SU-DHL-6 (cell line): ENCODE measurements around the gene GIMD1.

Experiments used
- H2AFZ ChIP-seq: fragments of 200-600 bp; sonication (generic); 2 replicates; pipeline ENCODE4 v1.6.1; 2014; ENCODE audit warnings: low read depth, mild to moderate bottlenecking, moderate library complexity, mixed read lengths, antibody characterized with exemption, low read length; ENCODE audit not compliant: severe bottlenecking
- H3F3A ChIP-seq: fragments of 200-600 bp; shearing (Covaris generic); 2 replicates; pipeline ENCODE4 v1.6.0; 2016; ENCODE audit warnings: antibody characterized with exemption, mild to moderate bottlenecking; ENCODE audit not compliant: insufficient read depth
- H3K27ac ChIP-seq: fragments of 200-600 bp; sonication (generic); 2 replicates; pipeline ENCODE4 v1.5.1; 2016; ENCODE audit warnings: low read depth, mild to moderate bottlenecking, low read length, moderate library complexity, mixed read lengths
- H3K27me3 ChIP-seq: fragments of 200-600 bp; sonication (generic), shearing (Covaris generic); 2 replicates; pipeline ENCODE4 v1.6.0; 2014; ENCODE audit warnings: mild to moderate bottlenecking, low read length
- H3K36me3 ChIP-seq: fragments of 200-600 bp; sonication (generic); 2 replicates; pipeline ENCODE4 v1.6.1; 2014; ENCODE audit warnings: mild to moderate bottlenecking, low read length, mixed read lengths
- H3K4me2 ChIP-seq: fragments of 300-600, 200-600 bp; shearing (Covaris generic), sonication (generic); 2 replicates; pipeline ENCODE4 v1.6.0; 2014; ENCODE audit warnings: low read length, low read depth, mild to moderate bottlenecking; ENCODE audit not compliant: poor library complexity, severe bottlenecking
- H3K4me3 ChIP-seq: fragments of 200-600 bp; sonication (generic); 2 replicates; pipeline ENCODE4 v1.5.1; 2014; ENCODE audit warnings: antibody characterized with exemption, low read length, mild to moderate bottlenecking, mixed read lengths; ENCODE audit not compliant: insufficient read depth, poor library complexity, severe bottlenecking
- H3K79me2 ChIP-seq: fragments of 200-600 bp; sonication (generic); 2 replicates; pipeline ENCODE4 v1.6.1; 2014; ENCODE audit warnings: mild to moderate bottlenecking, low read length, moderate library complexity; ENCODE audit not compliant: insufficient read depth
- H3K9ac ChIP-seq: fragments of 200-600 bp; sonication (generic); 2 replicates; pipeline ENCODE4 v1.7.0; 2014; ENCODE audit warnings: mild to moderate bottlenecking, low read length
- H3K9me2 ChIP-seq: fragments of 200-600 bp; sonication (generic); replicated peaks from 2 replicates; pipeline ENCODE4 v1.6.1; 2014; ENCODE audit warnings: low read length; ENCODE audit not compliant: insufficient read depth
- H3K9me3 ChIP-seq: fragments of 200-600 bp; sonication (generic); 2 replicates; pipeline ENCODE4 v1.6.1; 2014; ENCODE audit warnings: low read length, mixed read lengths; ENCODE audit not compliant: insufficient read depth
- H4K20me1 ChIP-seq: fragments of 200-600 bp; sonication (generic); 2 replicates; pipeline ENCODE4 v1.6.1; 2014; ENCODE audit warnings: low read depth, mild to moderate bottlenecking, antibody characterized with exemption, low read length, moderate library complexity, mixed read lengths
- EZH2phosphoT487 ChIP-seq: fragments of 200-600 bp; sonication (generic), shearing (Covaris generic); conservative IDR thresholded peaks from 2 replicates; pipeline ENCODE4 v1.6.1; 2018; ENCODE audit warnings: mild to moderate bottlenecking, antibody characterized with exemption, low read length, moderate library complexity, mixed read lengths
- TF ChIP-seq, protein P1 (sequence below): fragments of 200-600 bp; sonication (generic); IDR thresholded peaks from one replicate; pipeline ENCODE4 v1.5.1; 2017; ENCODE audit warnings: antibody characterized with exemption, mild to moderate bottlenecking, low read length, moderate library complexity; ENCODE audit not compliant: insufficient read depth, poor library complexity, severe bottlenecking

GIMD1 gene

GRCh38 chr4:106336618-106337017 lies 32.0 kb downstream of the GIMD1 start:
- Histone ChIP-seq H3K4me2 (no peak overlapping the region), H3F3A (no peaks in the 10 kb centered on the region), H3K9ac (no peak overlapping the region), H4K20me1 (no peaks in the 10 kb centered on the region), H3K79me2 (0 out of 2 replicates have a peak, but pooled peaks cover 5% of the 10 kb centered on the region), H3K4me3 (no peak overlapping the region), H3K9me2 (no peaks in the 10 kb centered on the region), H3K9me3 (no peaks in the 10 kb centered on the region), H3K36me3 (no peaks in the 10 kb centered on the region), H3K27ac (no peak overlapping the region), H2AFZ (no peak overlapping the region), H3K27me3 (no peaks in the 10 kb centered on the region)
- no peak for TF ChIP-seq EZH2phosphoT487
- TF ChIP-seq, protein P1, sequence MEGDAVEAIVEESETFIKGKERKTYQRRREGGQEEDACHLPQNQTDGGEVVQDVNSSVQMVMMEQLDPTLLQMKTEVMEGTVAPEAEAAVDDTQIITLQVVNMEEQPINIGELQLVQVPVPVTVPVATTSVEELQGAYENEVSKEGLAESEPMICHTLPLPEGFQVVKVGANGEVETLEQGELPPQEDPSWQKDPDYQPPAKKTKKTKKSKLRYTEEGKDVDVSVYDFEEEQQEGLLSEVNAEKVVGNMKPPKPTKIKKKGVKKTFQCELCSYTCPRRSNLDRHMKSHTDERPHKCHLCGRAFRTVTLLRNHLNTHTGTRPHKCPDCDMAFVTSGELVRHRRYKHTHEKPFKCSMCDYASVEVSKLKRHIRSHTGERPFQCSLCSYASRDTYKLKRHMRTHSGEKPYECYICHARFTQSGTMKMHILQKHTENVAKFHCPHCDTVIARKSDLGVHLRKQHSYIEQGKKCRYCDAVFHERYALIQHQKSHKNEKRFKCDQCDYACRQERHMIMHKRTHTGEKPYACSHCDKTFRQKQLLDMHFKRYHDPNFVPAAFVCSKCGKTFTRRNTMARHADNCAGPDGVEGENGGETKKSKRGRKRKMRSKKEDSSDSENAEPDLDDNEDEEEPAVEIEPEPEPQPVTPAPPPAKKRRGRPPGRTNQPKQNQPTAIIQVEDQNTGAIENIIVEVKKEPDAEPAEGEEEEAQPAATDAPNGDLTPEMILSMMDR, result no peak

- no peak for TF ChIP-seq EZH2phosphoT487
- TF ChIP-seq, protein P1, result no peak
- Histone ChIP-seq H3K9ac (no peak overlapping the region), H3F3A (no peaks in the 10 kb centered on the region), H3K4me2 (no peak overlapping the region), H3K9me2 (no peaks in the 10 kb centered on the region), H3K9me3 (no peaks in the 10 kb centered on the region), H3K36me3 (peaks cover 2% of the 10 kb centered on the region; the same call in 1 of the 2 replicates), H3K27ac (no peak overlapping the region), H2AFZ (no peak overlapping the region), H3K79me2 (no peaks in the 10 kb centered on the region), H4K20me1 (no peaks in the 10 kb centered on the region), H3K27me3 (no peaks in the 10 kb centered on the region), H3K4me3 (no peak overlapping the region)
These were observed 33.7 kb downstream of the GIMD1 start for GRCh38 chr4:106334741-106335470.

GRCh38 chr4:106333186-106333585 lies 35.4 kb downstream of the GIMD1 start:
- TF ChIP-seq, protein P1, result no peak
- no peak for TF ChIP-seq EZH2phosphoT487
- Histone ChIP-seq H3K27ac (no peak overlapping the region), H3K4me3 (no peak overlapping the region), H3K4me2 (no peak overlapping the region), H3F3A (no peaks in the 10 kb centered on the region), H3K9ac (no peak overlapping the region), H3K79me2 (no peaks in the 10 kb centered on the region), H4K20me1 (no peaks in the 10 kb centered on the region), H3K36me3 (peaks cover 2% of the 10 kb centered on the region; the same call in 1 of the 2 replicates), H3K9me2 (no peaks in the 10 kb centered on the region), H2AFZ (no peak overlapping the region), H3K9me3 (no peaks in the 10 kb centered on the region), H3K27me3 (no peaks in the 10 kb centered on the region)
